Fibroblast of skin of left biceps (primary cell): ENCODE data around the gene EIF3K.

Experiments
- DNase-seq, 2 experiments: peaks; one replicate each; pipeline ENCODE4 v3.0.0-alpha.2; 2013; ENCODE audit warnings: low read depth in 2 of 2

EIF3K gene

DNA sequence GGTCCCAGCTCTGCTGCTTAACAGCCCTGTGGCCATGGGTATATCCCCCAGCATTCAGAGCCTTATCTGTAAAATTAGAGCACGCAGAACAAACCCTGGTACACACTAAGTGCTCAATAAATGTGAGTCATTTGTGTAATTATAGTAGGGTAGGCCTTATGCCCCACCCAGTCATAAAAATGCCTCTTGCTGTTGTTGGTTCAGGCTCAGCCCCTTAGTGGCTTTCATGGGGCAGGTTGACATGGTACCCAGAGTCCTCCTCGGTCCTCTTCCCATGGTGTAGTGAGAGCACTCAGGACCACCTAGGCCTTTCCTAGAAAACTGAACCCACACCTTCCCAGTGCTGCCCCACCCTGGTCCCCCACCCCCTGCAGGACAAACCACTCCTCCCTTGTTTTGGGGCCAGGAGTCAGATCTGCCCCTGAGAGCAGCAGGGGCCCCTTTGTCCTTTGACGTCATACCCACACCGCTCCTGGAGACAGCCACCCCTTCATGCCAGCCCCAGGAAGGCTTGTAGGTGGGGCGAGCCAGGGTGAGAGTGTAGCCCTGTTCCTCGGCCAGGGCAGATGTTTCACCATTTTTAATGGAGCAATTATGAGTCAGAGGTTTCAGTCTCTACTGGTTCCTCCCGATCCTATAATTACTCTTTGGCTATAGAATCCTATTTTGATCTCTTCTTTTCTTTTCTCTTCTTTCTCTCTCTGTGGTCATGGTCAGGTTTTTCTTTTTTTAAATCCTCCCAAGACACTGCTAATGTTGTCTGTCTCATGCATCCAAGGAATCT is 65.3 kb downstream of the EIF3K start:
- no peak for DNase-seq

DNA sequence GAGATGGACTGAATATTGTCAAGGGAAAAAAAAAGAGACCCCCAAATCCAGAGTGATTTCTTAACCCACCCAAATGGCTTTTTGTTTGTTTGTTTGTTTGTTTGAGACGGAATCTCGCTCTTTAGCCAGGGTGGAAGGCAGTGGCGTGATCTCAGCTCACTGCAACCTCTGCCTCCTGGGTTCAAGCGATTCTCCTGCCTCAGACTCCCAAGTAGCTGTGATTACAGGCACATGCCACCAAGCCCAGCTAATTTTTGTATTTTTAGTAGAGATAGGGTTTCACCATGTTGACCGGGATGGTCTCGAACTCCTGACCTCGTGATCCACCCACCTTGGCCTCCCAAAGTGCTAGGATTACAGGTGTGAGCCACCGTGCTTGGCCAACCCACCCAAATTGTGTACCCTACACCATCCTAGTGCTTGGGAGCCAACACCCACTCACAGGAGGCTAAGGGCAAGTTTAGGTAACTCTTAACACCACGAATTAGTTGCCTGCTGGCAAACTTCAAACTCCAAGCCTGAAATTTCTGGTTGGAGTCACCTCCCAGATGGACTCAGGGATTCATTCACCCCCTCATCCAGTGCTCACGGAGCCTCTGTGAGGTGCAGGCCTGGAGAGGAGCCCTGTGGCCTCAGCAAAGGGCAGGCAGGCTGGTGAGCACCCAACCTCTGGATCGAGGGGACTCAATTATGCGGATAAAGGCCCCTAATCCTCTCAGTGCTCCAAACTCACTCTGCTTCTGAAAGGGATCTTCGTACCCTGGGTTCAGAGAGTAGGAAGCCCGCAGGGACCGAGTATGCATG is 66.1 kb downstream of the EIF3K start:
- DNase-seq, result no peak

DNA sequence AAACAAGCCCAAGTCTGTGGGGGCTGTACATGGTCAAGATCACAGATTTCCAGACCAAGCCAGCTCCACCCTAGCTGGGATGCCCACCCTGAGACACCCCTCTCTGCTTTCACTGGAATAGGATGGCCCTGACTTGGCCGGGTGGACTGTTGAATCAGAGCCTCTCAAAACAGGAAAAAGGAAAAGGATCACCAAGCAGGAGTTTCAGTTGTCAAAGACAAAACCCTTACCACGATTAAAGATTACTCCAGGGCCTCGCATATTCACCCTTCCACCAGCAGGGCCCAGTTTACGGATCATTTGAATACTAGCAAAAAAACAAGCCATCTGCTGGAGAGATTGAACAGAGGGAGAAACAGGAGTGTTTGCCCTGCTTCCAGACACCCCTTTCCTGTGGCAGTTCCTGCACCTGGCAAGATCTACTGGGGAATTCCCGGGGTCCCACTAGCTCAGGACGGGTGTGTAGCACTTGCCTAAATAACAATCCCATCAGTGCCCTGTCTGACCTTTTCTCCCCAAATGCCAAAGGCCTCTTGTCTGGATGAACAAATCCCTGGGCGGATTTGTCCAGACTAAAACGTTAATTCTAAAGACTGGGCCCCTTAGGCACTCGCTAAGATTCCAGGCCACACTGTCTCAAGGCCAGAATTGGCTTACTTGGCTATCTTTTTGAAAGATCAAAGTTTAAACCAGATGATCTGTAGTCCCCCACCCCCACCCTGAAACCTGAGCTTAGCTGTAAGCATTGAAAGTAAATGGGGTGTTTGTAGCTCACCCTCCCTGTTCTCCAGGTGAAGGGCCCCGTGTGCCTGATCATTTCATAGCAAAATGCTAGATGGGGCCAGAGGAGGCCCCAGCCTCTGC is 66.9 kb downstream of the EIF3K start:
- DNase-seq, result no peak

DNA sequence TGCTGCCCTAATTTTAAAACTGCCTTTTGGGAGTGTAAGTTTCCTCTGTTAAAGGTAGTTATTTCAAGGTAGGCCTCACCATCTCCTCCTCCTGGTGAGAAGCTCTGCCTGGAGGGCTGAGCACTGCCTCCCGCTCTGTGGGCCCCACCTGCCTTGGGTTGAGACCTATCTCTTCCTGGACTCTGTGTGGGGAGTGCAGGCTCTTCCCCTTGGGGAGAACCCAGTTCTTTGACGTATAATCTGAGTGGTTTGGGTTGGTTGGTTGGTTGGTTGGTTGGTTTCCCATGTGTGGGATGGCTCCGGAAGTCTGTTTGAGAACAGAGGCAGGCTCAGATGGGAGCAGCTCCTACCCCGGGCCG is 67.5 kb downstream of the EIF3K start:
- no peak for DNase-seq
